Right ventricle myocardium superior (tissue), 1 donor: ENCODE results near the gene BBS2. TPM values are rescaled to one million over a fixed set of nuclear protein-coding genes. Genes with fewer than 3 reads are reported as not detected.
"Not testable (repeated sequence)": the region's sequence is repeated elsewhere in the genome, so short reads cannot be mapped to it uniquely, and the experiment has no call there.

Source experiments
- ATAC-seq: fragments of 200-7000 bp; cut with Tn5 transposase; one replicate; pipeline ENCODE4 v1.9.1; 2020; ENCODE audit warnings: mild to moderate bottlenecking; ENCODE audit not compliant: poor library complexity
- DNase-seq: peaks from one replicate; pipeline ENCODE4 v3.0.0-alpha.2; 2020
- intact Hi-C: fragments of 100-400 bp; cut with DNase I; formaldehyde crosslinking; loops from one replicate; pipeline ENCODE4 v1.11.2; 2022
- total RNA-seq: library from RNA; stranded (reverse); fragmentation: NEBNext Ultra II Directional; extraction: Animal tissue kit (Norgen Biotek cat#: 25700); gene quantifications from one replicate; pipeline ENCODE4 v1.2.1, GENCODE V29; 2021
- donor health status: DM: no; HTN: yes; CAD: no; lungs with severe emphysema.

Gene BBS2
- total RNA-seq, 1 donor from 2014 or later = 39.0 TPM

GRCh38 chr16:56532714-56533113 lies 12.9 kb upstream of the BBS2 start:
- DNase-seq (no peak), ATAC-seq (no peak)
- intact Hi-C loops = no loop called here

DNA sequence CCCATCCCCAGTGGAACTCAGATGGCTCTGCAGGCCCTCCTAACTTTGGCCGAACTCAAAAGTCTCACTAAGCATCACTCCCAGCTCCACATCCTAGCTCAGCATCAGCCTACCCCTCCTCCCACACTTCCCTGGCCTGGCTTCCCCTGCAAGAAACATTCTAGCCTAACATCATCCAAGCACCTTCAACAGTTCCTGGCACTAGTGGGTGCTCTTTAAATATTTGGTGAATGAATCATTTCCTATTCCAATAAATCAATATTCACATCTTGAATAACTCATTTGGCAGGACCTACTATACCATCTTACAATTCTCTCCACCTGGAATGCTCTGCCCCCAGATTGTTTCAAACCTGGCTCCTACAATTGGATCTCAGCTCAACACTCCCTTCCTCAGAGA lies 11.0 kb upstream of the BBS2 start:
- DNase-seq (no peak), ATAC-seq (no peak)
- intact Hi-C loops = no loop called here

DNA sequence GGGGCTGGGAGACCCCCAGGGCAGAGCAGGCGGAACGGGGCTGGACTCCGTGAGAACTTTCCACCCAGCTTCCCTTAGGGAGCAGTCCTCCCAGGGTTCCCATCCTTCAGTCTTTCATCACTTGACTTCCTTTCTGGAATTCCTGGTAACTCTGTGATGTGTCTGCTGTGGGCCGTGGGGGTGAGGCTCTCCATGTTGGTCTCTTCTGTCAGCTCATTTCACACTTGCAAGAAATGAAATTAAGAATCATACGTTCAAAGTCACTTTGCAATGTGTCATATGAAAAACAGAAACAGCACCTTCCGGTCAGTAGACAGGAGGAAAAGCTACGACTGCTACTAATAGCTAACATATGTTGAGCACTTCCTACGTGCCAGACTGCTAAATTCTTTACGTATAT lies 5.4 kb upstream of the BBS2 start:
- DNase-seq (no peak), ATAC-seq (no peak)
- intact Hi-C loops = no loop called here

DNA sequence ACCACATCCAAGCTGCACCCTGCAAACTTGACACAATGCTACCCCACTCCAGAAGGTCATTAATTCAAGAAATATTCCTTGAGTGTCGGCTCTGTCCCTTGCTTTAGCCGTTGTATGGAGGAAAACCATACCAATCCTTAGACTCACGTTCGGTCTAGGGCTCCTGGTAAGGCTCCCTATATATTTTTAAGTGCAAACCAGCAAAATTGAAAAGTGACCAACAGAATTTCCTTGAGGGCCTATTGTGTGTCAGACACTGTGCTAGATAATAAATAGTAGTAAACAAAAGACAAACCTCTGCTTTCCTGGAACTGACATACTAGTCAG lies 390 bp upstream of the BBS2 start:
- DNase-seq = no peak
- ATAC-seq = no peak
- intact Hi-C loops = loop anchor here (5.0 kb wide), 1 partner anchor 82 kb away; no protein-coding TSS in a partner anchor

GRCh38 chr16:56518425-56518824 lies 1.4 kb downstream of the BBS2 start:
- DNase-seq = no peak
- ATAC-seq = no peak
- intact Hi-C loops = no loop called here

GRCh38 chr16:56517206-56517605 lies 2.6 kb downstream of the BBS2 start:
- intact Hi-C loops = no loop called here
- ATAC-seq (no peak), DNase-seq (no peak)

DNA sequence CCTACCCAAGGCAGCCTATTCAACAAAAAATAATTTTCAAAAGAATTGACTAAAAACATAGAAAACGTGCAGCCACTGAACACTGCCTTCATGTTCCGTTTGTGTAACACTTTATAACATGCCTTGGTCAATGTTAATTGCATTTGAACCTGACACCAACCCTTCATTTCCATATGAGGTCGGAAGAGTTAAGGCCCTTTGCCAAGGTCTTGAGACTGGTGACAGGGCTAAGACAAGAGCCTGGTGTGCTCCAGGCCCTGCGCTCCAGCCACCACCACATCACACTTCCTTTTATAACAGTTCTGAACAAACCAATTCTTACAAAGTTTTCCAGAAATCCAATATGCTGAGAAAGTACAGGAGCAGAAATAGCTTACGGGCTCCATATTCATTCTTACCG lies 4.2 kb downstream of the BBS2 start:
- ATAC-seq (no peak), DNase-seq (no peak)
- intact Hi-C loops = no loop called here

- no peak for DNase-seq
- no peak for ATAC-seq
- intact Hi-C loops = loop anchor here (5.0 kb wide), 1 partner anchor 187 kb away; no protein-coding TSS in a partner anchor
Measured at GRCh38 chr16:56514845-56515244, 5.0 kb downstream of the BBS2 start.

- intact Hi-C loops = loop anchor here (5.0 kb wide), 1 partner anchor 188 kb away; no protein-coding TSS in a partner anchor
- no peak for DNase-seq
- ATAC-seq = peak; percentile 82
Measured at GRCh38 chr16:56513972-56514371, 5.9 kb downstream of the BBS2 start.

DNA sequence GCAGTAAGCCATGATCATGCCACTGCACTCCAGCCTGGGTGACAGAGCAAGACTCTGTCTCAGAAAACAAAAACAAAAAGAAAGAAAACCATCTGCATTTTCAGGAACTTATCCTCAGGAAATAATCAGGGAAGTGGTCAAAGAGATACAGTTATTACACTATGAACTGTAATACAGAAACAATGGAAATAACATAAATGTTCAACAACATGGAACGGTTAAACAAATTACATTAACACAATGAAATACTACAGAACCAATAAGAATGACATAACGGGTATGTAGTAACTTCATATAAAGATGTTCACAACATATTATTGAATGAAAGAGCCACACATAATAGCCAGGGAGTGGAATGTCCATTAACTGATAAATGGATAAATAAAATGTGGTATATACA lies 6.7 kb downstream of the BBS2 start:
- intact Hi-C loops = loop anchor here (5.0 kb wide), 1 partner anchor 189 kb away; no protein-coding TSS in a partner anchor
- DNase-seq (no peak), ATAC-seq (no peak)

- DNase-seq (no peak), ATAC-seq (no peak)
- intact Hi-C loops = loop anchor here (5.0 kb wide), 1 partner anchor 190 kb away; no protein-coding TSS in a partner anchor
Measured at GRCh38 chr16:56512025-56512424, 7.8 kb downstream of the BBS2 start.

- ATAC-seq = no peak
- intact Hi-C loops = loop anchor here (5.0 kb wide), 1 partner anchor 192 kb away; no protein-coding TSS in a partner anchor
- no peak for DNase-seq
Measured at GRCh38 chr16:56510544-56510943, 9.3 kb downstream of the BBS2 start.

GRCh38 chr16:56506941-56507340 lies 12.9 kb downstream of the BBS2 start:
- ATAC-seq (no peak), DNase-seq (no peak)
- intact Hi-C loops = no loop called here

- intact Hi-C loops = no loop called here
- DNase-seq (no peak), ATAC-seq (no peak)
Measured at GRCh38 chr16:56505181-56505580, 14.6 kb downstream of the BBS2 start.

- intact Hi-C loops = no loop called here
- ATAC-seq (no peak), DNase-seq (no peak)
Measured at GRCh38 chr16:56493815-56494214, 26.0 kb downstream of the BBS2 start.

- no peak for DNase-seq
- ATAC-seq = no peak
- intact Hi-C loops = no loop called here
Measured at GRCh38 chr16:56493126-56493525, 26.7 kb downstream of the BBS2 start.

- ATAC-seq = no peak
- intact Hi-C loops = no loop called here
- no peak for DNase-seq
Measured at GRCh38 chr16:56491657-56492261, 28.1 kb downstream of the BBS2 start.

DNA sequence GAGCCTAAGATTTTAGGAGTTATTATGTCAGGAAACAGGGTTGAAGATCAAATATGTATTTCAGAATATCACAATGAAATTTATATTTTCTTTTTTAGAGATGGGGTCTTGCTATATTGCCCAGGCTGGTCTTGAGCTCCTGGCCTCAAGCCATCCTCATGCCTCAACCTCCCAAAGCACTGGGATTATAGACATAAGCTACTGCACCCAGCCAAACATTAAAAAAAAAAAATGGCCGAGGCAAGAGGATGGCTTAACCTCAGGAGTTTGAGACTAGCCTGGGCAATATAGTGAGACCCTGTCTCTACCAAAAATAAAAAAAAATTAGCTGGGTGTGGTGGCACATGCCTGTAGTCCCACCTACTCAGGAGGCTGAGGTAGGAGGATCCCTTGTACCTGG lies 31.0 kb downstream of the BBS2 start:
- DNase-seq, intact Hi-C loops, ATAC-seq: not testable (repeated sequence)

GRCh38 chr16:56488035-56488434 lies 31.8 kb downstream of the BBS2 start:
- intact Hi-C loops = no loop called here
- no peak for ATAC-seq
- DNase-seq = no peak

DNA sequence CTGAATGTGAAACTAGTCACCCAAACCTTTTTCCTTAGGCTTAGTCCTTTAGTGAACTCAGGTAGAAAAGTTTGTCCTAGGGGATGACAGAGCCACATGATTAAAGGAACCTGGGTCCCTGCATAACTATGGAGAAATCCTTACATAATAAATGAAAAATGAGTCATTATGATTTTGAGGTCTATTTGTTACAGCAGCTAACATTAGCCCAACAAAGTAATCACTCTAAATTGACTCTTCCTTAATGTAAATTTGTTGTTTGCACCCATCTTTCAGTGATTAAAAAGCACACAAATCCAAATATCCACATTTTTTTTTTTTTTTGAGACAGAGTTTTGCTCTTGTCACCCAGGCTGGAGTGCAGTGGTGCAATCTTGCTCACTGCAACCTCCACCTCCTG lies 36.4 kb downstream of the BBS2 start:
- ATAC-seq = no peak
- intact Hi-C loops = no loop called here
- no peak for DNase-seq

- ATAC-seq = no peak
- no peak for DNase-seq
- intact Hi-C loops = no loop called here
Measured at GRCh38 chr16:56482683-56483236, 37.1 kb downstream of the BBS2 start.
